Right ventricle myocardium inferior (tissue), 1 donor: ENCODE results near the gene MEGF9. TPM values are rescaled to one million over a fixed set of nuclear protein-coding genes. Genes with fewer than 3 reads are reported as not detected.
"Not testable (repeated sequence)": the region's sequence is repeated elsewhere in the genome, so short reads cannot be mapped to it uniquely, and the experiment has no call there.

Experiments
- ATAC-seq: fragments of 200-7000 bp; cut with Tn5 transposase; one replicate; pipeline ENCODE4 v1.9.1; 2020; ENCODE audit warnings: mild to moderate bottlenecking, moderate library complexity
- DNase-seq: peaks from one replicate; pipeline ENCODE4 v3.0.0; 2021; ENCODE audit errors: missing footprints
- intact Hi-C: fragments of 100-400 bp; cut with DNase I; formaldehyde crosslinking; loops from one replicate; pipeline ENCODE4 v1.11.0; 2022
- long read RNA-seq: library from polyadenylated mRNA; unstranded; transcript quantifications from one replicate; pipeline ENCODE4 v2.0.0, GENCODE V29; 2021
- total RNA-seq: library from RNA; stranded (reverse); fragmentation: NEBNext Ultra II Directional; extraction: Animal tissue kit (Norgen Biotek cat#: 25700); gene quantifications from one replicate; pipeline ENCODE4 v1.2.1, GENCODE V29; 2021
- donor health status: DM: no; HTN: yes; CAD: no; lungs with severe emphysema.

MEGF9 gene
- total RNA-seq, result 25.2 TPM
- long read RNA-seq, full-length matches to known transcripts, result 3 of 10 reads
- long read RNA-seq, partial matches to known transcripts, result 7 of 10 reads
- long read RNA-seq, other reads (novel, unspliced or antisense), result 0 of 10 reads

- intact Hi-C loops, result loop anchor here (5.0 kb wide), 1 partner anchor 92 kb away; no protein-coding TSS in a partner anchor
- peak; percentile 99 for DNase-seq
- peak; percentile 98 for ATAC-seq
These were observed at the start of gene MEGF9 for GRCh38 chr9:120714088-120714845. MEGF9 (minus strand) TSS chr9:120714470; CDS start chr9:120714358, 112 bp downstream.

GRCh38 chr9:120761006-120761405 is 46.7 kb upstream of the MEGF9 start:
- intact Hi-C loops, result no loop called here
- no peak for ATAC-seq

GRCh38 chr9:120759755-120760400 is 45.6 kb upstream of the MEGF9 start:
- ATAC-seq (no peak), DNase-seq (no peak)
- intact Hi-C loops, result no loop called here

More at GRCh38 chr9:120761006-120761405, 46.7 kb upstream of the MEGF9 start:
- no peak for DNase-seq

- intact Hi-C loops, result no loop called here
- ATAC-seq (no peak), DNase-seq (no peak)
These were observed 44.3 kb upstream of the MEGF9 start for GRCh38 chr9:120758544-120758943.

- intact Hi-C loops, result loop anchor here (1.0 kb wide), 1 partner anchor 179 kb away; no protein-coding TSS in a partner anchor
- no peak for DNase-seq
- ATAC-seq, result no peak
These were observed 43.0 kb upstream of the MEGF9 start for GRCh38 chr9:120757026-120757913.

- ATAC-seq (no peak), DNase-seq (no peak)
- intact Hi-C loops, result no loop called here
These were observed 42.3 kb upstream of the MEGF9 start for GRCh38 chr9:120756531-120756930.

GRCh38 chr9:120755810-120756434 is 41.7 kb upstream of the MEGF9 start:
- DNase-seq (no peak), ATAC-seq (peak; percentile 42)
- intact Hi-C loops, result loop anchor here (2.0 kb wide), 1 partner anchor 305 kb away; no protein-coding TSS in a partner anchor

- intact Hi-C loops, result loop anchor here (2.0 kb wide), 1 partner anchor 306 kb away; no protein-coding TSS in a partner anchor
- no peak for DNase-seq
These were observed 40.8 kb upstream of the MEGF9 start for GRCh38 chr9:120755044-120755443.

GRCh38 chr9:120750421-120750820 is 36.2 kb upstream of the MEGF9 start:
- ATAC-seq (no peak), DNase-seq (no peak)
- intact Hi-C loops, result no loop called here

More at GRCh38 chr9:120755044-120755443, 40.8 kb upstream of the MEGF9 start:
- no peak for ATAC-seq

GRCh38 chr9:120746366-120746765 is 32.1 kb upstream of the MEGF9 start:
- ATAC-seq, intact Hi-C loops, DNase-seq: not testable (repeated sequence)

- ATAC-seq (no peak), DNase-seq (no peak)
- intact Hi-C loops, result no loop called here
These were observed 31.0 kb upstream of the MEGF9 start for GRCh38 chr9:120745278-120745677.

- no peak for ATAC-seq
- no peak for DNase-seq
These were observed 28.7 kb upstream of the MEGF9 start for GRCh38 chr9:120742951-120743416.

GRCh38 chr9:120741701-120742100 is 27.4 kb upstream of the MEGF9 start:
- intact Hi-C loops, result no loop called here
- ATAC-seq (no peak), DNase-seq (no peak)

More at GRCh38 chr9:120742951-120743416, 28.7 kb upstream of the MEGF9 start:
- intact Hi-C loops, result no loop called here

- ATAC-seq (no peak), DNase-seq (no peak)
- intact Hi-C loops, result no loop called here
These were observed 26.9 kb upstream of the MEGF9 start for GRCh38 chr9:120741191-120741590.

GRCh38 chr9:120740132-120740531 is 25.9 kb upstream of the MEGF9 start:
- DNase-seq (no peak), ATAC-seq (no peak)
- intact Hi-C loops, result no loop called here

GRCh38 chr9:120737416-120738165 is 23.3 kb upstream of the MEGF9 start:
- DNase-seq (no peak), ATAC-seq (no peak)
- intact Hi-C loops, result loop anchor here (10.0 kb wide), 1 partner anchor 123 kb away; no protein-coding TSS in a partner anchor

GRCh38 chr9:120736881-120737280 is 22.6 kb upstream of the MEGF9 start:
- ATAC-seq, result no peak
- intact Hi-C loops, result loop anchor here (10.0 kb wide), 1 partner anchor 122 kb away; no protein-coding TSS in a partner anchor
- no peak for DNase-seq
